Head of caudate nucleus (tissue), 42 donors: ENCODE data around the gene MKI67.

Experiments used
- DNase-seq, 42 donors: peaks; one replicate each; pipeline versions ENCODE4 v3.0.0 to v3.0.0-alpha.2; 2020 to 2021; ENCODE audit warnings: mixed read lengths in 7 of 42
- intact Hi-C: fragments of 100-400 bp; cut with DNase I; formaldehyde crosslinking; loops from one replicate; pipeline ENCODE4 v1.15.0; 2022

The MKI67 gene

GRCh38 chr10:128074589-128074988, 51.6 kb downstream of the MKI67 start:
- DNase-seq: peak in 1 of 42 donors; percentile 1
- intact Hi-C loops: loop anchor here (10.0 kb wide), 1 partner anchor 70 kb away; no protein-coding TSS in a partner anchor

DNA sequence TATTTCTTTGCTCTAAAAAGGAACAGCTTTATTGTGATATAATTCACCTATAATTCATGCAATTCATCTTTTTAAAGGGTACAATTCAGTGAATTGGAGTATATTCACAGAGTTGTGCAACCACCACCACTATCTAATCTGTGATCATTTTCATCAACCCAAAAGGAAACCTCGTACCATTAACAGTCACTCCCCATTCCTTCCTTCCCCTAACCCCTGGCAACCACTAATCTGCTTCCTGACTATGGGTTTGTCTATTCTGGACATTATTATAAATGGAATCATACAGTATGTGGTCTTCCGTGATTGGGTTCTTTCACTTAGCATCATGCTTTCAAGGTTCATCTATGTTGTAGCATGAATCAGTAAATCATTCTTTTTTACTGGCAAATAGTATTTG, 52.3 kb downstream of the MKI67 start:
- no peak for DNase-seq
- intact Hi-C loops: loop anchor here (10.0 kb wide), 1 partner anchor 71 kb away; no protein-coding TSS in a partner anchor

- intact Hi-C loops: loop anchor here (10.0 kb wide), 1 partner anchor 72 kb away; no protein-coding TSS in a partner anchor
- peak in 6 of 42 donors; percentile 8 to 32 (median 15) for DNase-seq
Observed at GRCh38 chr10:128072941-128073645, 53.1 kb downstream of the MKI67 start.

DNA sequence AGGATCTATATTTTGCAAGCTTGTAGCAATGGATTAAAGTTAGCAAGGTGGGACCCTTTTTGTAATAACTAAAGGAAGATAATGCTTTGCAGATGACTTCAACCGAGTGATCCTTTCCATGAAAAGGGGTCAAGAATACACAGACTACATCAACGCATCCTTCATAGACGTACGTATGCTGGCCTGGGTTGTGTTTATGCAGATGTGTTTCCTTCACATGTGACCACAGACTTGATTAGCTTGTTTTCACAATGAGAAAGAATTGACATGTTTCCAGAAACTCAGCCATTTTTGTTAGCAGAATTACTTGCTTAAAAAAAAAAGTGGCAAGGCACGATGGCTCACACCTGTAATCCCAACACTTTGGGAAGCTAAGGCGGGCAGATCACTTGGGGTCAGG, 54.2 kb downstream of the MKI67 start:
- DNase-seq: peak in 1 of 42 donors; percentile 9
- intact Hi-C loops: loop anchor here (10.0 kb wide), 1 partner anchor 73 kb away; no protein-coding TSS in a partner anchor

DNA sequence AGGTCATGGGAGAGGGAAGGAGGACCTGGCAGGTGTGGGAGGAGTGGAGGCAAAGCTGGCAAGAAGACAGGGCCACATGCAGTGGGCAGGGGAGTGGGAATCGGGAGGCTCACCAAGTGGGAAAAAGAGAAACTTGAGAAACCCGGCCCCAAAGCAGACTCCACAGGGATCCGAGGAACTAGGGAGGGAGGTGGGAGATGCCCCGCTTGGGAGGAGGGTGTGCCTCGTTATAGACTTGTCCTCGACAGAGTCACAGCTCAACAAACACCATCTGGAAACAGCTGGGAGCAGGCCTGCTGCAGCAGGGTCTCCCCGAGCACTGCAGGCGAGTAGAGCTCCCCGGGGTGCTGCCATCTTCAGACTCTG, 54.8 kb downstream of the MKI67 start:
- DNase-seq: peak in 6 of 42 donors; percentile 3 to 35 (median 18)
- intact Hi-C loops: loop anchor here (10.0 kb wide), 1 partner anchor 73 kb away; no protein-coding TSS in a partner anchor

GRCh38 chr10:128070721-128071416, 55.4 kb downstream of the MKI67 start:
- intact Hi-C loops: loop anchor here (10.0 kb wide), 1 partner anchor 74 kb away; no protein-coding TSS in a partner anchor

GRCh38 chr10:128070161-128070560, 56.1 kb downstream of the MKI67 start:
- peak in 4 of 42 donors; percentile 12 to 31 (median 22) for DNase-seq
- intact Hi-C loops: loop anchor here (10.0 kb wide), 1 partner anchor 75 kb away; no protein-coding TSS in a partner anchor

More at GRCh38 chr10:128070721-128071416, 55.4 kb downstream of the MKI67 start:
- peak in 7 of 42 donors; percentile 7 to 34 (median 19) for DNase-seq

GRCh38 chr10:128069351-128070051, 56.7 kb downstream of the MKI67 start:
- DNase-seq: peak; percentile 40 to 91 (median 80)
- intact Hi-C loops: loop anchor here (2.0 to 10.0 kb wide), 3 partner anchors 35 to 165 kb away; no protein-coding TSS in a partner anchor

GRCh38 chr10:128068398-128069285, 57.6 kb downstream of the MKI67 start:
- intact Hi-C loops: loop anchor here (2.0 kb wide), 2 partner anchors 34 to 164 kb away; no protein-coding TSS in a partner anchor
- peak in 9 of 42 donors; percentile 7 to 34 (median 15) for DNase-seq

DNA sequence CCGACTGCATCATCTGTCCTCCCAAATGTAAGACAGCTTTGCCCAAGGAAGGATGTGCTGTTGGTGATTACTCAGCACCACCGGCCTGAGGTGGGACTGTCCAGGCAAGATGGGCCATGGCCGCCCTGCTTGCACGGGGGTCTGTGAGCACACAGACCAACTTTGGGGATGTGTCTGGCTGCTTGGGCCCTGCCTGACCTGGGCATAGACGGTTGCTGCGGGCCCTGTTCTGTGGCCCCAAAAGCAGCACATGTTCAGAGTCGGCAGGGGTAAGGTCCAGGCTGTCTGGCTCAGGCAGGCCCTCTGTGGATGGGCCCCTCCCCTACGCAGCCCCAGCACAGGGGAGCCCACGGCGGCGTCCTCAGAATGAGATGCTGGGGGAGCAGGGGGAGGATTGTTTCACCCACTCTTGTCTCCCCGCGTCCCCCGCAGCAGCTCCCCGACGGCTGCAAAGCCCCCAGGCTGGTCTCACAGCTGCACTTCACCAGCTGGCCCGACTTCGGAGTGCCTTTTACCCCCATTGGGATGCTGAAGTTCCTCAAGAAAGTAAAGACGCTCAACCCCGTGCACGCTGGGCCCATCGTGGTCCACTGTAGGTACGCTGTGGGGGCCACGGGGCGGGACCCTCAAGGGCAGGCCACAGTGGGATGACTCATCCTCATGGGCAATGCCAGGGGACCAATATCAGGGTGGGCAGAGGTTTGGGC, 58.4 kb downstream of the MKI67 start:
- peak in 9 of 42 donors; percentile 4 to 30 (median 19) for DNase-seq
- intact Hi-C loops: loop anchor here (2.0 kb wide), 2 partner anchors 33 to 163 kb away; no protein-coding TSS in a partner anchor

DNA sequence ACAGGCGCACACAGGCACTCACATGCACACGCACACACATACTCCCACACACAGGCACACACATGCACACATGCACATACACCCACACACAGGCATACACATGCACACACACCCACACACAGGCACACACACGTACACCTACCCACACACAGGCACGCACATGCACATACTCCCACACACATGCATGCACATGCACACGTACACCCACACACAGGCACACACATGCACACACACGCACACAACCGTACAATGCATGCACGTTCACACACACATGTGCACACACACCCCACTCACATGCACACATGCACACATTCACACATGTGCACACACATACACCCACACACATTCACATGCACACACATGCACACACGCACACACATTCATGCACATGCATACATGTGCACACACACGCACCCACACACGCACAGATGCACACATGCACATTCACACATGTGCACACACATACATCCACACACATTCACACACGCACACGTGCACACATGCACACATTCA, 59.3 kb downstream of the MKI67 start:
- DNase-seq: peak in 7 of 42 donors; percentile 4 to 31 (median 8)
- intact Hi-C loops: no loop called here

- peak in 10 of 42 donors; percentile 2 to 31 (median 14) for DNase-seq
- intact Hi-C loops: no loop called here
Observed at GRCh38 chr10:128065881-128066534, 60.2 kb downstream of the MKI67 start.

GRCh38 chr10:128064970-128065580, 61.1 kb downstream of the MKI67 start:
- intact Hi-C loops: no loop called here
- DNase-seq: peak in 8 of 42 donors; percentile 4 to 37 (median 18)

DNA sequence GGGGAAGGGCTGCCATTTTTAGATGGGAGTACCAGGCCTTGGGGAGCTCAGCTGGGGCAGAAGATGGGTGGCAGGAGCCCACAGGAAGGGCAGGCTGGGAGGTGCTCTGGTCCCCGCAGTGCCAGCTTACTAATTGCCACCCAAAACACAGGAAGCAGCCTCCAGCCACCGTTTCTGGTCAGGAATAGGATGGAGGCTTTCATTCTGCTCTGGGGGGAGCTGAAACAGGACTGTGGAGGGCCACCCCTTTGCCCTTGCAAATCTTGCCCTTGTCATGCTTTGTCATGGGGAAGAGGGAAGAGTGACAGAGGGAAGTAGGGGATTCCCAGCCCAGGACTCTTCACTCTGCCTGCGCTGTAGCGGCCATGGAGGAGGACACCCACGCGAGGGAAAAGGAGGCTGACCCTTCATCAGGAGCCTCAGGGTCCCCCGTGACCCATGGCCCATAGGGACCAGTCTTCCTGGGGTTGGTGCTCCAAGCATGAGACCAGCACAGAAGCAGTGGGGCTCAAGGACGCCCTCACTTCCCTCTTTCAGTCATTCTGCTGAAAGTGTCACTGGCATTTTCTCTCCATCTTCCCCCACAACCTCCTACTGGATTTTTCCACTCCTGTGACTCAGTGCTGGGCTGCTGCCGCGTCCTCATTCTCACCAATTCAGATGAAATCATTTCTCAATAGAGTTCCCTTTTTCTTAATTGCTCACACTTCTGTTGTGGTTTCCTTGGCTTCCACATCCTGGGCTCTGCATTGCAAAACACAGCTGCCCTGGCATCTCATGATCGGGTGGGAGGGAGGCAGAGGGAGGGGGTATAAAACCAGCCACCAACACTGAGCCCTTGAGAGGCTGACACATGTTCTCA, 61.9 kb downstream of the MKI67 start:
- intact Hi-C loops: no loop called here
- DNase-seq: peak; percentile 22 to 90 (median 68)

DNA sequence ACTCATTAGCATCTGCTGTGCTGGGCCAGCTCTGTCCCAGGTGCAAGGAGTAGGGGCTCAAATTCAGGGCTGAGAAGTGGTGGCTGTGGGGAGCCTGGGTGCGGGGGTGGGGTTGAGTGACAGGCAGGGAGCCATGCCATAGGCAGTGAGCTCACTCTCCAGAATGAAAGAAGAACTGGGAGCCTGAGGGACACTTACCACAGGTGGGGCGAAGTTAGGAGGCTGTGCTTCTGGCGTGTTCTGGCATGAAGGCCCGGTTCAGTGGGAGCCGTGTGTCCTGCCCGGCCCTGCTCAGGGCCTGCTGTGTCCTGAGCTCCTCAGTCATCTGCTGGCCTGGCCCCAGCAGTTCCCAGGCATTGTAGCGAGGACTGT, 62.5 kb downstream of the MKI67 start:
- peak in 9 of 42 donors; percentile 8 to 45 (median 17) for DNase-seq
- intact Hi-C loops: no loop called here
